Measurements from ENCODE around the gene SNPH.
"Not testable (repeated sequence)": the region's sequence is repeated elsewhere in the genome, so short reads cannot be mapped to it uniquely, and the experiment has no call there.

SNPH gene

DNA sequence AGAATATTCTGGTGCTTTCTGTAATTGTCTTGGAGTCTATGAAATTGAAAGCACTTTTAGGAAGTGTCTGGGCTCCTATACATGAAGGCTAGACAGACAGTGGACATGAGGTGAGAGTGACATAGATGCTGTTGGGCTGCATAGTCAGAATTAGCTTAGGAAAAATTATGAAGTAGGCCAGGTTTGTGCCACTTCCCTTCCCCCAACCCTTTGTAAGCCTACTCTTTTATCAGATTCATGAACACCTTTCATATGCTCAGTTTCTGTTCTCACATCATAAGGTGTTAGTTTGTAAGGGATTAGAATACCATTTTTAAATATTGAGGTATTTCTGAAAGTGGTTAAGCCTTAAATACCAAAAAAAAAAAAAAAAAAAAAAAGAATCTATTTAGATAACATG, 18.4 kb upstream of the SNPH start:
- no peak for TF ChIP-seq NFRKB (IDR thresholded peaks at IDR 0.05)
- TF ChIP-seq, protein P1, sequence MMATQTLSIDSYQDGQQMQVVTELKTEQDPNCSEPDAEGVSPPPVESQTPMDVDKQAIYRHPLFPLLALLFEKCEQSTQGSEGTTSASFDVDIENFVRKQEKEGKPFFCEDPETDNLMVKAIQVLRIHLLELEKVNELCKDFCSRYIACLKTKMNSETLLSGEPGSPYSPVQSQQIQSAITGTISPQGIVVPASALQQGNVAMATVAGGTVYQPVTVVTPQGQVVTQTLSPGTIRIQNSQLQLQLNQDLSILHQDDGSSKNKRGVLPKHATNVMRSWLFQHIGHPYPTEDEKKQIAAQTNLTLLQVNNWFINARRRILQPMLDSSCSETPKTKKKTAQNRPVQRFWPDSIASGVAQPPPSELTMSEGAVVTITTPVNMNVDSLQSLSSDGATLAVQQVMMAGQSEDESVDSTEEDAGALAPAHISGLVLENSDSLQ (IDR thresholded peaks at IDR 0.05): no peak
- no peak for TF ChIP-seq LEF1 (IDR thresholded peaks at IDR 0.05; ENCODE audit: borderline replicate concordance)
- no peak for TF ChIP-seq CTBP1 (IDR thresholded peaks at IDR 0.05; ENCODE audit: borderline replicate concordance)
- TF ChIP-seq ZNF384 (IDR thresholded peaks at IDR 0.05): no peak
- TF ChIP-seq SP1 (IDR thresholded peaks at IDR 0.05): no peak
- TF ChIP-seq FOXM1 (IDR thresholded peaks at IDR 0.05; ENCODE audit: borderline replicate concordance): no peak
- TF ChIP-seq SUZ12 (IDR thresholded peaks at IDR 0.05): no peak
- no peak for TF ChIP-seq HDGF (IDR thresholded peaks at IDR 0.05; ENCODE audit: borderline replicate concordance)
- ChIA-PET CTCF (no interaction called here), POLR2A (no interaction called here)
- no peak for DNase-seq (ENCODE audit: extremely low spot score)

DNA sequence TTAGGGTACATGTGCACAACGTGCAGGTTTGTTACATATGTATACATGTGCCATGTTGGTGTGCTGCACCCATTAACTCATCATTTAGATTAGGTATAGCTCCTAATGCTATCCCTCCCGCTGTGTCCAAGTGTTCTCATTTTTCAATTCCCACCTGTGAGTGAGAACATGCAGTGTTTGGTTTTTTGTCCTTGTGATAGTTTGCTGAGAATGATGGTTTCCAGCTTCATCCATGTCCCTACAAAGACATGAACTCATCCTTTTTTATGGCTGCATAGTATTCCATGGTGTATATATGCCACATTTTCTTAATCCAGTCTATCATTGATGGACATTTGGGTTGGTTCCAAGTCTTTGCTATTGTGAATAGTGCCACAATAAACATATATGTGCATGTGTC, 15.8 kb upstream of the SNPH start:
- CTCF ChIA-PET; DNase-seq (ENCODE audit: extremely low spot score); POLR2A ChIA-PET: not testable (repeated sequence)

DNA sequence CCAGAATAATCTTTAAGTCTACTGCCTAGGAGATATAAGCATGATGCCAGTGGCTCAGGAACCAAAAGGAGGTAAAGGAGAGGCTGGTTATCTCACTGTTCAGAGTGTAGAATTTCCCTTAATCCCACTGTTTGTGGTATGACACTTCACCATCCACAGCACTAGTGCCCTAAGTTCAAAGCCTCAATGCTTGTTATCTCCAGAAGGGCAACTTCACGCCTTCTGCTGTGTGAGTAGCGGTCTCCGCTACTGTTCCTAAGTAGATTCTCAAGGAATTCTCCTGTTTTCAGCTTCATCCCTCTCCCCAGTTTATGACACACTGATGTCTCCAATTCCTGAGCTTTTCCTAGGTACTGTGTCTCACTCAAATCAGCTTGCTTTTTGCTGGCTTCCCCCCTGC, 13.7 kb upstream of the SNPH start:
- TF ChIP-seq TARDBP (IDR thresholded peaks at IDR 0.05): no peak
- TF ChIP-seq LEF1 (IDR thresholded peaks at IDR 0.05; ENCODE audit: borderline replicate concordance): no peak
- no peak for TF ChIP-seq FOXK2 (IDR thresholded peaks at IDR 0.05)
- no peak for TF ChIP-seq BHLHE40 (IDR thresholded peaks at IDR 0.05; ENCODE audit: borderline replicate concordance)
- TF ChIP-seq FOXM1 (IDR thresholded peaks at IDR 0.05; ENCODE audit: borderline replicate concordance): no peak
- no peak for TF ChIP-seq HDGF (IDR thresholded peaks at IDR 0.05; ENCODE audit: borderline replicate concordance)
- TF ChIP-seq, protein P1 (IDR thresholded peaks at IDR 0.05): no peak
- no peak for TF ChIP-seq ARNT (IDR thresholded peaks at IDR 0.05)
- TF ChIP-seq SP1 (IDR thresholded peaks at IDR 0.05): no peak
- no peak for TF ChIP-seq L3MBTL2 (conservative IDR thresholded peaks at IDR 0.05)
- TF ChIP-seq ELF4 (IDR thresholded peaks at IDR 0.05): no peak
- TF ChIP-seq ZNF384 (IDR thresholded peaks at IDR 0.05): no peak
- TF ChIP-seq SUZ12 (IDR thresholded peaks at IDR 0.05): no peak
- TF ChIP-seq NFRKB (IDR thresholded peaks at IDR 0.05): no peak
- TF ChIP-seq CTBP1 (IDR thresholded peaks at IDR 0.05; ENCODE audit: borderline replicate concordance): no peak
- no peak for TF ChIP-seq FOXA1 (IDR thresholded peaks at IDR 0.05)
- no peak for DNase-seq (ENCODE audit: extremely low spot score)
- POLR2A ChIA-PET: no interaction called here
- CTCF ChIA-PET: no interaction called here

DNA sequence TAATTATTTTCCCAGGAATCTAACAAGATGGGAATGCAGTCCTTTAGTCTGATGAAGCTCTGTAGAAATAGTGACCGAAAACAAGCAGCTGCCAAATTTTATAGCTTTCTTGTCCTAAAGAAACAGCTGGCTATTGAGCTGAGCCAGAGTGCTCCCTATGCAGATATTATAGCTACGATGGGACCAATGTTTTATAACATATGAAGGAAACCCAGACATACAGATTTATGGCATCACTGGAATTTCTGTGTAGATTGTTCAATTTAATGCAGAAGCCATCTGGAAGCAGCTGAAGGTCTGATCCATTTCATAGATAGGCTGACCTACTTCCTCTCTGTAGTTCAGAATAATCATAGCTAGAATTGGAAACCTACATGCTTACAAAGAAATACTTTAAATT, 11.8 kb upstream of the SNPH start:
- TF ChIP-seq TARDBP (IDR thresholded peaks at IDR 0.05) (no peak), ARNT (IDR thresholded peaks at IDR 0.05) (no peak), LEF1 (IDR thresholded peaks at IDR 0.05; ENCODE audit: borderline replicate concordance) (no peak), ELF4 (IDR thresholded peaks at IDR 0.05) (no peak), HDGF (IDR thresholded peaks at IDR 0.05; ENCODE audit: borderline replicate concordance) (no peak), ZNF384 (IDR thresholded peaks at IDR 0.05) (no peak), FOXA1 (IDR thresholded peaks at IDR 0.05) (no peak), BHLHE40 (IDR thresholded peaks at IDR 0.05; ENCODE audit: borderline replicate concordance) (no peak), FOXK2 (IDR thresholded peaks at IDR 0.05) (no peak), FOXM1 (IDR thresholded peaks at IDR 0.05; ENCODE audit: borderline replicate concordance) (no peak)
- TF ChIP-seq, protein P1 (IDR thresholded peaks at IDR 0.05): no peak
- DNase-seq (ENCODE audit: extremely low spot score): no peak
- ChIA-PET CTCF (no interaction called here), POLR2A (no interaction called here)

DNA sequence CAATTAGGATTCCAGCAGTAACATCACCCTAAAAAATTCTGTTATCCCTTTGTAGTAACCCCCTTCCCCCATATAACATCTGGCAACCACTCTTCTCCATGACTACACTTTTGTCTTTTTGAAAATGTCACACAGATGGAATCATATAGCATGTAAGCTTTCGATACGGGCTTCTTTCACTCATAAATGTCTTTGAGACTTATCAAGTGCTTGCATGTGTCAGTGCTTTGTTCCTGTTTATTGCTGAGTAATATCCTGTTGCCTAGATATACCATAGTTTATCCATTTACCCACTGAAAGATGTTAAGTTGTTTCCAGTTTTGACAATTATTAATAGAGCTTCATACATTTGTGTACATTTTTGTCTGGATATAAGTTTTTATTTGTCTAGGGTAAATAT, 10.4 kb upstream of the SNPH start:
- no peak for DNase-seq (ENCODE audit: extremely low spot score)
- POLR2A ChIA-PET: interaction anchor here (1.1 kb wide), 1 partner anchor 30 kb away, joined by 3 read pairs; the partner anchor contains the start of gene RAD21L1
- CTCF ChIA-PET: no interaction called here
- no peak for TF ChIP-seq SUZ12 (IDR thresholded peaks at IDR 0.05)

DNA sequence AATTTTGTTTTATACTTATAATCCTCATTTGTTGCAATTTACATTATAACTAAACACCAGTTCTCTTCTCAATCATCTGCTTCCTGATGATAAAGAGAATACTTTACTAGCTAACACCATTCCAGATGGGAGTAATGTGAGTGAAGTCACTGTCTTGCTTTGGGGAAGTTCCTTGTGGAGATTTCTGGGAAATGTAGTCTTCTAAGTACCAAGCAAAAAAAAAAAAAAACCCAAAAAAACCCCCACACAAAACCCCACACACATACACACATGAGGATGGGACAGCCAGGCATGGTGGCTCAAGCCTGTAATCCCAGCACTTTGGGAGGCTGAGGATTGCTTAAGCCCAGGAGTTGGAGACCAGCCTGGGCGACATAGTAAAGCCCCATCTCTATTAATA, 2.2 kb upstream of the SNPH start:
- ChIA-PET CTCF (no interaction called here), POLR2A (no interaction called here)
- TF ChIP-seq ZNF384 (IDR thresholded peaks at IDR 0.05) (peak; percentile 73), SUZ12 (IDR thresholded peaks at IDR 0.05) (no peak), HDGF (IDR thresholded peaks at IDR 0.05; ENCODE audit: borderline replicate concordance) (no peak), CTBP1 (IDR thresholded peaks at IDR 0.05; ENCODE audit: borderline replicate concordance) (no peak), ELF4 (IDR thresholded peaks at IDR 0.05) (no peak), NFRKB (IDR thresholded peaks at IDR 0.05) (no peak), BHLHE40 (IDR thresholded peaks at IDR 0.05; ENCODE audit: borderline replicate concordance) (no peak)
- DNase-seq (ENCODE audit: extremely low spot score): no peak

DNA sequence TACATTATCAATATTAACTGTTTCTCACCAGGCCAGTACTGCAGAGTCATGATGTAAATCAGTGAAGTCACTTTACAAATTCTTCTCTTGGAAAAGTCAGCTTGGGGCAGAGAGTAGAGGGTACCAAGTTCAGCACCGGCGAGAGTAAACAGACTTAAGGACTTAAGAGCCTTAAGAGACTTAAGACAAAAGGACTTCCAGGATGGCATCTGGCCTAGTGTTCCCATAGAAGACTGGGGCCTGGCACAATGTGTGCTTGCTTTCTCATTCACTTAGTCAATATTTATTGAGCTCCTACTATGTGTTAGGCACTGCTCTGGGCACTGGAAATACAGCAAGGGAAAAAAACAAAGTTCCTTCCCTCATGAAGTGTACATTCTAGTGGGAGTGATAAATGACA, 1.4 kb upstream of the SNPH start:
- POLR2A ChIA-PET: no interaction called here
- CTCF ChIA-PET: no interaction called here
- TF ChIP-seq LEF1 (IDR thresholded peaks at IDR 0.05; ENCODE audit: borderline replicate concordance): no peak
- TF ChIP-seq L3MBTL2 (conservative IDR thresholded peaks at IDR 0.05): no peak
- DNase-seq (ENCODE audit: extremely low spot score): no peak
